Hematopoietic multipotent progenitor cell treated with erythropoietin and hydrocortisone succinate and interleukin-3 and kit ligand, for 8 days (in vitro differentiated cells): Measurements from ENCODE around the gene NAPEPLD.
"Not testable (repeated sequence)": the region's sequence is repeated elsewhere in the genome, so short reads cannot be mapped to it uniquely, and the experiment has no call there.

Experiments
- DNase-seq: peaks from one replicate; pipeline ENCODE4 v3.0.0-alpha.2; 2015

Gene NAPEPLD

DNA sequence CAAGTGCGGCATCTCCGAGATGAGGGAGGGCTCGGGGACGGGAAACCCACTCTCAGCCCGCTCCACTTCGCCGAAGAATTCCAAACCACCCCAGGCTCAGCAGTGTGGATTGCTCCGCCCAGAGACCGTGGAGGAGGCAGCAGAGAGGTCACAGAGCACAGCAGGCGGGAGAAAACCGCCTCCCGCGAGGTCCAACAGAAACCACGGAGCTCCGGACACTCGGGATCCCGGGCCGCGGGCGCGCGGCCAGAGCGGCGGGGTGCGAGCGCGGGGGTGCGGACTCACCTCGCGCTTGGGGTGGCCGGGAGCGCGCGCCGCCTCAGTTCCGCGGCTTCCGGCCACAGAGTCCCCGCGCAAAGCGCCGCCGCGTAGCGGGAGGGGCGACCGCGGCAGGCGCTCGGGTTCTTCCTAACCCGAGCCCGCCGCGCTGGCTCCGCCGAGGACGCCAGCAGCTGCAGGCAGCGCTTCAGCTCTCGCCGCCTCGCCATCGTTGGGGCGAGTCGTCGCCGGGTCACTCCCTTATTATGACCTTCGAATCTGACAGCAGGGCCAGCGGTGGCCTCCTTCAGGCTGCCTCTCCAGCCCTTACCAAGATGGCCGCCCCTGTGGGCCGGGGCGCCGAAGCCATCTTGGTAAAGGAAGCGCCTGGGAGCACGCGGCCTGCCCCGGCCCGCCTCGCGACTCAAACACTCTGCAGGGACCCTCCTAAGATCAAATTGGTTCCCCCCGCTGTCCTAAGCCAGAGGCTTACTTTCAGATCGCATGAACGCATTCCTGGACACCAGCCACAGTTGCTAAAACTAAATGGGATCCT is at the start of gene NAPEPLD:
NAPEPLD (minus strand) TSS at position 106 of the 814 bp plus-strand sequence. CDS start 20,323 bp downstream, outside the sequence.
- DNase-seq, result peak; percentile 87

GRCh38 chr7:103198079-103198478 is 49.2 kb upstream of the NAPEPLD start:
- not testable (repeated sequence) for DNase-seq

DNA sequence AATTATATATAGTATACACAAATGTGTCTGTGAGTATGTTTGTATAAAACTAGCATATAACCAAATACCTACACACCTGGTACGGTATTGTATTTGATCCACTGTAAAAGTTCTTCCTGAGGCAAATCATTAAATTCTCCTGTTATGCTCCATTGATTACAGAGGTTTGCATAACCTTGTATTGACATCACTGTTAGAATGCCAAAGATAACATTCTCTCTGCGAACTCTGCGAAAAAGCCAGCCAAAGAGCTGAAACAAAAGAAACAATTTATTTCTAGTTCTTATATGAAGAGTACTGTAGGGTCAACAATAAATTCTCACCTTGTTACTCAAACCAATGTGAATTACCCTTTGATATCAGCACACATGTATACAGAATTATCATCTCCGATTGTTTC is 46.5 kb upstream of the NAPEPLD start:
- not testable (repeated sequence) for DNase-seq

GRCh38 chr7:103172415-103173146 is 23.7 kb upstream of the NAPEPLD start:
- DNase-seq, result not testable (repeated sequence)

- not testable (repeated sequence) for DNase-seq
Observed at GRCh38 chr7:103171695-103172414, 23.0 kb upstream of the NAPEPLD start.

DNA sequence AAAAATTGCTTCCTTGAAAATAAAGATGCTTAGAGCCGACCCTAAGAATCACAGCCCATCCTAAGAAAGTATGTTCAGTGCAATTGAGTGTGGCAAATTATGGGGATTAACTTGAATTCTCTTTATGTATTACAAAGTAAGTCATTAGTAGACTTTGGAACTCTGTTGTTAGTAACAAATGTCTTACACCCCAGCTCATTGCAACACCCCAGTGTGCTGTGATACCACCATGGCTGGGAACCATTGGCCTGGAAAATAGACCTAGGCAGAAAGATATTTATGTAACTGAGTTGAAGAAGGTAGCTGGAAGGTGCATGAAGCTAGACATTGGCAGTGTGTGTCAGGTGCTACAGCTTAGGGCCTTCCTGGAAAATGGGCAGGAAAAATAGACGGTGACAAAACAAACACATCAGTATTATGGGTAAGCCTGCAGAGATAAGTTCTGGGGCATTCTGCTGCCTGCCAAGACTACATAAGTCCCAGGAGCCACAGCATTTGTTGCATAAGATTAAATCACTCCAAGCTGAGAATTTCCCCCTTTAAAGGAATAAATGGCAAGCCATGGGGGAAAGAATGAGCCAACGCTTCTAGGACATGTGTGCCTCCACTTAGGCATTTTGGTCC is 18.1 kb upstream of the NAPEPLD start:
- not testable (repeated sequence) for DNase-seq

DNA sequence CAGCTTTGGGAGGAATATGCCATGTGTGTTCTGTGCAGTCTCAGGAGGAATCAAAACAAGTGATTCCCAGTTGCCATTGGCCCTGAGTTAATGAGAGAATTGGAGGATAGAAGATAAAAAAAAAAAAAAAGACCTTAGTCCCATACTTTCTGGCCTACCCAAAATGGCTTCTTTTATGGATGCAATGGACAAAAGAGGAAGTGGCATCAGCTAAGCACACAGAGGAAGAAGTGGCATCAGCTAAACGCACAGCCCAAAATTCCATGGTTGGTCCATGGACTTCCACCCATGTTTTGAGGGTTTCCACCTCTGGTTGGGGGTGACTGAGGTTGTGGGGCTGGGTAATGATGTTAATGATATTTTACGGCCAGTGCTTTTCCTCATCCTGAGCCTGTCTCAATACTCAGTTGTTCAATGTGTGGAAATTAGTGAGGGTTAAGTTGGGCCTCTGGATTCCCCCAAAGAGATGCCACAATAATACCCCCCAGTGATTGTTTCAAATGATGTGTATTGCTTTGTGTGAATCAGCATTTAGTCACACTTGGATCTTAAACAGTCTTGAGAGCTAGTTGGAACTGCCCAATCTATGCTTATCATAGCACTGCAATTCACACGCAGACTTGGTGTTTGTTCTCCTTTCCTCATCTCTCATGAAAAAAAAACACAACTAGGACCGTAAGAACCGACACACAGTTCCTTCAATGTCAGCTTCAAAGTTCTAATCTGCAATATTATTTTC is 14.4 kb upstream of the NAPEPLD start:
- not testable (repeated sequence) for DNase-seq

- DNase-seq, result not testable (repeated sequence)
Observed at GRCh38 chr7:103162641-103163040, 13.7 kb upstream of the NAPEPLD start.

GRCh38 chr7:103161998-103162616 is 13.2 kb upstream of the NAPEPLD start:
- not testable (repeated sequence) for DNase-seq

DNA sequence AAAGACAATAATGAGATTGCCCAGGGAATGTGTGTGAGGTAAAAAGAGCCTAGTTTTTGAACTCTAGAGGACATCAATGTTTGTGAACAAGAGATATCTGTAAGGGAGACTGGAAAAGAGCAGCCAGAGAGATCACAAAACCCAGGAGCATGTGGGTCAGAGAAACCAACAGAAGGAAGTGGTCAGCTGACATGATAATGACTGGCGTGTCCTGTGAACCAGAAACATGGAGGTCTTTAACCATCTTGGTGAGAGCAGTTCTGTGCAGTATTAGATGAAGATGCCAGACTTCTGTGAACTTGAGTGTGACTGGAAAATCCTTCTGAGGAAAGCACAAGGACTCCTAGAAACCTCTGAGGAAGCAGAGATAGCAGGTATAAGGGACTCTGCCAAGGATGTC is 10.2 kb upstream of the NAPEPLD start:
- DNase-seq, result not testable (repeated sequence)

DNA sequence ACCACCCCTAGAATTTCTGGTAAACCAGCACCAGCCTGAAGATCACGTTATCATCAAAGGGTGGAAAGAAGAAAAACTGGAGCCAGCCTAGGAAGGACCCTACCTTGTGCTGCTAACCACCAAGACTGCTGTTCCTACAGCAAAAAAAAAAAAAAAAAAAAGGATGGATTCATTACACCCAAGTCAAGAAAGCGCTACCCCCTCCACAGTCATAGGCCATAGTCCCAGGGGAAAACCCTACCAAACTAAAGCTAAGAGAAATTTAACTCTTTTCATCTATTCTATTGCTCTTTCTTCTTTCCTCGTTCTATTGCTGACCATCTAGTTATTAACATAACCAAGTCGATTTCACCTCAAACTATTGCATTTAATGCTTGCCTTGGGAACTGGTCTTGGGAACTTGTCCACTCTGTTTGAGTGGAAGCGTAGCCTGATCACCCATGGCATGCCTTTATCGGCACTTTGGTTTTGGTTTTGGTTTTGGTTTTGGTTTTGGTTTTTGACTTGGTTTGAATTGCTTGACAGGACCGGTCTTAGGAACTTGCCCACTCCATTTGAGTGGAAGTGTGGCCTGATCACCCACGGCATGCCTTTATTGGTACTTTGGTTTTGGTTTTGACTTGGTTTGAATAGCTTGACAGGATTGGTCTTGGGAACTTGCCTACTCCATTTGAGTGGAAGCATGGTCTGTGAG is 6.6 kb upstream of the NAPEPLD start:
- DNase-seq, result not testable (repeated sequence)

GRCh38 chr7:103154042-103154441 is 5.1 kb upstream of the NAPEPLD start:
- DNase-seq, result no peak

DNA sequence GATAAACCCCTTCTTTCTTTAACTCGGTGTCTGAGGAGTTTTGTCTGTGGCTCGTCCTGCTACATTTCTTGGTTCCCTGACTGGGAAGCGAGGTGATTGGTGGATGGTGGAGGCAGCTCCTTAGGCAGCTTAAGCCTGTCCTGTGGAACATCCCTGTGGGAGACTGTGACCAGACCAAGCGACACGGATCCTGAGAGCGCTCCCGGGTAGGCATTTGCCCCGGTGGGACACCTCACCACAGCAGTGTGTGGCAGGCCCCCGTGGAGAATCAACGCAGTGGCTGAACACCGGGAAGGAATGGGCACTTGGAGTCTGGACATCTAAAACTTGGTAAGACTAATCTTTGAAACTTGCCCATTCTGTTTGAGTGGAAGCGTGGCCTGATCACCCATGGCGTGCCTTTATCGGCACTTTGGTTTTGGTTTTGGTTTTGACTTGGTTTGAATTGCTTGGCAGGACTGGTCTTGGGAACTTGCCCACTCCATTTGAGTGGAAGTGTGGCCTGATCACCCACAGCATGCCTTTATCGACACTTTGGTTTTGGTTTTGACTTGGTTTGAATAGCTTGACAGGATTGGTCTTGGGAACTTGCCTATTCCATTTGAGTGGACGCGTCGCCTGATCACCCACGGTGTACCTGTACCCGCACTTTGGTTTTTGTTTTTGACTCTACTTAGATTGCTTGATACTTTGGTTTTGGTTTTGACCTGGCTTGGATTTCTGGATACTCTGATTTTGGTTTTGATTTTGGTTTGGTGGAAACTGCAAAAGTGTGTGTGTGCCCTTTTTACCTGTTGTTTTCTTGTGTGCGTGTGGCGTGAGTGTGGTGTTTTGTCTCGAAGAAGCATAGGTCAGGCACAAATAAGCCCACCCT is 4.1 kb upstream of the NAPEPLD start:
- not testable (repeated sequence) for DNase-seq

DNA sequence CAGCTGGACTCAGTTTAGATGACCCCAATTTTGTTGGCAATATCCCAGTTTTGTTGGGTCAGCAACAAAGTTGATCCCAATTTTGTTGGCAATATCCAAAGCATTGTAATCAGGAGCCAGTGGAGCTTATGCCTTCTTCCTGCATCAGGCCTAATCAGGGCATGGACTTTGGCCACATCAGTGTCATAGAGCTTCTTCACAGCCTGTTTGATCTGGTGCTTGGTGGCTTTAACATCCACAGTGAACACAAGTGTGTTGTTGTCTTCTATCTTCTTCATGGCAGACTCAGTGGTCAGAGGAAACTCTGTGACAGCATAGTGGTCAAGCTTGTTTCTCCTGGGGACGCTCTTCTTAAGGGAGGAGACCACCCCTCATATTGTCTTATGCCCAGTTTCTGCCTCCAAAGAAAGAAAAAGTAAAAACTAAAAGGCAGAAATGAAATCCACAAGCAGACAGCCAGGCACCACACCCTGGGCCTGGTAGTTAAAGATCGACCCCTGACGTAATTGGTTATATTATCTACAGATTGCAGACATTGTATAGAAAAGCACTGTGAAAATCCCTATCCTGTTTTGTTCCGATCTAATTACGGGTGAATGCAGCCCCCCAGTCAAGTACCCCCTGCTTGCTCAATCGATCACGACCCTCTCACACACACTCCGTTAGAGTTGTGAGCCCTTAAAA is 3.2 kb upstream of the NAPEPLD start:
- peak; percentile 78 for DNase-seq

GRCh38 chr7:103150192-103150591 is 1.3 kb upstream of the NAPEPLD start:
- peak; percentile 98 for DNase-seq

DNA sequence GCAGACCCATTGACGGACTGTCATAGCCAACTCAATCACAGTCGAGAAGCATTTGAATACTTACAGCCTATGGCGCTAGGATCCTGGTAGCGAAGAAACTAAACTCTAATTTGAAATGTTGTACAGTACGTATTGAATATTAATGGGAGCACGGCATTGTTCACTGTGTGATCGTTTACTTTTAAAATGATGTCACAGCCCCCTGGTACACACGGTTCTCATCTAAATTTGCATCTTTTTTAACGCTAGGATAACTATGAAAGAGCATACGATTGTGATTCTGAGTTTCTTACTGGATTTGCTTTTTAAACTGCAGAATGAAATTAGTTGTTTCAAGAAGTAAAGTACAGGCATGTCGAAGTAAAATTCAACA is 895 bp upstream of the NAPEPLD start:
- no peak for DNase-seq

DNA sequence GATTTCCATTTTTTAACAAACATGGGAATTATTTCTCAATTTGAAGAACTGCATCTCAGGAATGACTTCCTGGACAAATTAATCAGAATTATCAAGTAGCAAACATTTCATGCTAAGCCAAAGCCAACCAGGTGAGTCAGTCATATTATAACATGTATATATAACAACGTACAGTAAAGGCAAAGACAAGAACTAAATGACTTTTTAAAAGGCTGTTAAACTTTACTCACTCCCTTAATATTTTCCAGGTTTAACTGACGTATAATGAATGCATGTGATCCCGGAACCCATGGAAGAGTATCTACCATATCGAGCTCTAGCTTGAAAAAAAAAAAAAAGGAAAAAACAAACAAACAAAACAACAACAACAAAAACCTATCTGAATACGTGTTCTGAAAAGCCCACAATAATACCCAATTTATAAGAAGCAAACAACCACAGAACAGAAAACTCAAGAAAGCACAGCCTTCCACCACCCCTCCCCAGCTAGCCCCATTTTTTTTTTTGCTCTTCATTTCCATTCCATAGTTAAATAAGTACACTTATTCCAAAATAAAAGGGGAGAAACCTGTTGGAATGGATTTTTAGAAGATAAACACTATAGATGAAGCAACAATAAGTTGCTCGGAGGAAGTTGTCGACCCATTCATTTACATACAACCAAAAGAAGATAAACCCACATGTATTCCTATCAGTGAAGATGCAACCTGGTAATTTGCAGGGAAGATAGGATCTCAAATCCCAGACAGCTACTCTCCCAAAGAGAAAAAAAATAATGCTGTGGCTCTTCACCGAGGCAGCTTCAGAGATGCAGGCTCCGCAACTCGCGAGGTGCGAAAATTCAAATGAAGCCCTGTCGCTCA is 537 bp downstream of the NAPEPLD start:
- DNase-seq, result peak; percentile 37

- not testable (repeated sequence) for DNase-seq
Observed at GRCh38 chr7:103144754-103145153, 4.1 kb downstream of the NAPEPLD start.
